Left forelimb (tissue), 1 donor: ENCODE results near the gene BBS2.

Experiments used
- DNase-seq: peaks from one replicate; pipeline ENCODE4 v3.0.0-alpha.2; 2018; ENCODE audit warnings: low spot score

BBS2 gene

DNA sequence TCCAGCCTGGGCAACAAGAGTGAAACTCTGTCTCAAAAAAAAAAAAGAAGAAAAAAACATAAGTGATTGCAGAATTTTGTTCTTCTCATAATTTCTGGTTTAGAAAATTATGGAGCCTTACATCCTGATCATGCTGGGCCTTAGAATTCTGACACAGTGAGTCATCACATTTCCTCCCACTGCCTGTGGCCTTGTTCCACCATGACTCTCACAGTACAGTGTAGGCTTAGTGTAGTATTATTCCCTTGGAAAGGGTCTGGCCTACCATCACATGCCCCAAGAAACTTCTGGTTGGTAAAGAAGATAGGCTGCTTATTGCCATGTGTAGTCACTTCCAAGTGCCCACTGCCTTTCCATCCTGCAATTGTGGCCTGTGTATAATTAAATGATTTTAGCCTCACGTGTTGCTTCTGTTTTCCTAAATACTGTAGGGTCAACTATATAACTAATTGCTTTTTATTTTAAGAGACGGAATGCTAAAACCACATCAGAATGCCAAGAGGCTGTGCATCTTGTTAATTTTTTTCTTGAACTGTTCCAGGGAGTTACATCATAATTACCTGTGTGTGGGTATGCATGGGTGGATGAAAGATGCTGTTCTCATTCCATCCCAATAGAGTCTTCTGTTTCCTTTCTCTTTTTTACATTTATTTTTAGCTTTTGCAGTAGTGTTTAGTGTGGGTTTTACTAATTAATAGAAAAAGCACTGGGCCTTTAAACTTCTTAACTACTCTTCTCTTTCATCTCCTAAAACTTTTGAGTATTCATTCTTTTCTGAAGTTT lies 42.5 kb downstream of the BBS2 start:
- no peak for DNase-seq

DNA sequence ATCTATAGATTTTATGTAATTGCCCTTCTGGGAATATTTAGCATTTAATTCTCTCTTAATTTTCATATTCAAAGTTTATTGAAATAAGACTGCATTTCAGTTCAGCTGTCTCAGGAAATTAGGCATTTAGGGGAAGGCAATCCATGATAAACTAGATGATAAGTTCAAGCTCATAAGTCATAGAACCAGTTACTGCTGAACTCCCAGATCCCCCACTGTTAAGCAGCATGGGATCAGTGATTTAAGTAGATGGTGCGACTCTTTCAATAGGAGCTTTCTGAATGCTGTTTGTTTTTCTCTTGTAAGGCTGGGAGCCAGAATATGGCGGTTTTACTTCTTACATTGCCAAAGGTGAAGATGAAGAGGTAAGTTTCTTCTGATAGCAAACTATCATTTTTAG lies 44.6 kb downstream of the BBS2 start:
- DNase-seq = no peak

DNA sequence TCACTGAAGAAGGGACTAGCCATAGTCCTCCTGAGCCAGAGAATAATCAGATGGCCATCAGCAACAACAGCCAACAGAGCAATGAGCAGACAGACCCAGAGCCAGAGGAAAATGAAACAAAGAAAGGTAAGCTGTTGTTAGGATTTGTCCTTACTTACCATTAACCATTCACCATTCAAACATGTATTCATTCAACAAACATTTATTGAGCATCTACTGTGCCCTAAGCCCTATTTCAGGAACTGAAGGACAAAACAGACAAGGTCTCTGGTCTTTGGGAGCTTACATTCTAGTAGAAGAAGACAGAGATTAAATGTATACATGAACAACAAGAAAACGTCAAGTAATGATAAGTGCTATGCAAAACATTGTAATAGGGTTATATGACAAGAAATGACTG lies 49.2 kb downstream of the BBS2 start:
- no peak for DNase-seq

DNA sequence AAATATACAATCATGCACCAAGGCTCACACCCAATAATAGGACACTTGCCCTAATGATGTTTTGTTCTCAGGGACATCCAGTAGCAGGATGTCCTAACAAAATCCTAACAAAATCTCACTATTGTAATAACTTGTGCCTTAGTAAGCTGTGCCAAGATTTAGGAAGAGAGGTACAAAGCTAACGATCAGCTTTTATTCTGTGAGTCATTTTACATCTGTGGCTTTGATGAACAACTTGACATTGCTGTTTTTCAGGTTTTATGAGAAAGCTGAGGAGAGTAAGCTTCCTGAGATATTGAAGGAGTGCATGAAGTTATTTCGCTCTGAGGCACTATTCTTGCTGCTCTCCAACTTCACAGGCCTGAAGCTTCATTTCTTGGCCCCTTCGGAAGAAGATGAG lies 49.6 kb downstream of the BBS2 start:
- DNase-seq = no peak

DNA sequence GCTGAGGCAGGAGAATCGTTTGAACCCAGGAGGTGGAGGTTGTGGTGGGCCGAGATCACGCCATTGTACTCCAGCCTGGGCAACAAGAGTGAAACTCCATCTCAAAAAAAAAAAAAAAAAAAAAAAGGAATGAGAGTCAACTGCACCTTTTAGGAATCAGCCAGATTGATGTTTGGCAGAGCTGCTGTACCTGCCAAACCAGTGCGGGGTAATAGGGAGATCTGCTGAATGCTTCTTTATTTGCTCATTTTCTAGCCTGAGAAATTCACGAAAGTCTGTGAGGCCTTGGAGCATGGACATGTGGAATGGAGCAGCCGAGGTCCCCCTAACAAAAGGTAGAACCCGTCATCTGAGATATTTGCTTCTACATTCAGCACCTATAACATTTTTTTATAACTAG lies 50.1 kb downstream of the BBS2 start:
- DNase-seq = no peak

DNA sequence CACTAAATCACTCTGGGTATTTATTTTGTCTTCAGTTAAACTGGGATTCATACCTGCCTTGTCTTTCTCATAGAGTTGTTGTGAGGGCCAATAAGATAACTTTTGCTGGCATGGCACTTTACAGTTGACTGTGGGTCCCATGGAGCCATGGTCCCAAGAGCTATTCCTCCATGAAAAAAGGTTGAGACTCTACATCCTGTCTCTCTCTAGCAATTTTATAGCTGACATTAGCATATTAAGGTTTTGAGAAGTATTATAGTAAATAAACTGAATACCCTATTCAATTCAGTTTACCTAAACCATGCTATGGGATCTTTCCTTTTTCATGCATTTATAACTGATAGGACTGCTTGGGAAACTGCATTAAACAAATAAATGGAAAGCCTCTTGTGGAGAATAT lies 51.0 kb downstream of the BBS2 start:
- DNase-seq = no peak

DNA sequence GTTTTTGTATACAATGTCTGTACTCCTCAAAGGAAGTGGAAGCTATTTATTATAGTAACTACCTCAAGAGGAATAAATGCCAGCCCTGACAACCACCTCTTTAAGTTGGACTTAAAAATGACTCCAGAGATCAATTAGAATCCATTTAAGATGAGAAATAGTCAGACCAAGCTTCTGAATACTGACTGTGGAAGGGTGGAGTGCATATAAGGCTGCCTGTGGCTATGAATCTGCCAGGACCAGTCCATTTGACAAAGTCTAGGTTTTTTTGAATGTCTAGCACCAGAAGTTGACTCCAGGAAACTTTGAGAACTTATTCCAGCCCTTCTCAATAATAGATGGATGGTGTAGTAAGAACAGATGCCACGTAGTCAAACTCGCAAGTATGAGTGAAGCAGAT lies 53.5 kb downstream of the BBS2 start:
- no peak for DNase-seq

DNA sequence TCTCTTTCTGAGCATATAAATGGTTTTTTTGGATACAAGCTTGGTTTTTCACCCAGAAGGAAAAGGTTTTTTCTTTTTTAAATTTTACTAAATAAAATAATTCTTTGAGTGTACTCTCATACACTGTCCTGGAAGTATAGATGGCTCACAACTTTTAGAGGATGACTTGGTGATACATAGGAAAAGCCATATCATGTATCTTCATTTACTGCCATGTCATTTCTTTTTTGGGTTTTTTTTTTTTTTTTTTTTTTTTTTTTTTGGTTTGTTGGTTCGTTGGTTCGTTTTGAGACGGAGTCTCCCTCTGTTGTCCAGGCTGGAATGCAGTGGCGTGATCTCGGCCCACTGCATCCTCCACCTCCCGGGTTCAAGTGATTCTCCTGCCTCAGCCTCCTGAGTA lies 56.7 kb downstream of the BBS2 start:
- DNase-seq = no peak

DNA sequence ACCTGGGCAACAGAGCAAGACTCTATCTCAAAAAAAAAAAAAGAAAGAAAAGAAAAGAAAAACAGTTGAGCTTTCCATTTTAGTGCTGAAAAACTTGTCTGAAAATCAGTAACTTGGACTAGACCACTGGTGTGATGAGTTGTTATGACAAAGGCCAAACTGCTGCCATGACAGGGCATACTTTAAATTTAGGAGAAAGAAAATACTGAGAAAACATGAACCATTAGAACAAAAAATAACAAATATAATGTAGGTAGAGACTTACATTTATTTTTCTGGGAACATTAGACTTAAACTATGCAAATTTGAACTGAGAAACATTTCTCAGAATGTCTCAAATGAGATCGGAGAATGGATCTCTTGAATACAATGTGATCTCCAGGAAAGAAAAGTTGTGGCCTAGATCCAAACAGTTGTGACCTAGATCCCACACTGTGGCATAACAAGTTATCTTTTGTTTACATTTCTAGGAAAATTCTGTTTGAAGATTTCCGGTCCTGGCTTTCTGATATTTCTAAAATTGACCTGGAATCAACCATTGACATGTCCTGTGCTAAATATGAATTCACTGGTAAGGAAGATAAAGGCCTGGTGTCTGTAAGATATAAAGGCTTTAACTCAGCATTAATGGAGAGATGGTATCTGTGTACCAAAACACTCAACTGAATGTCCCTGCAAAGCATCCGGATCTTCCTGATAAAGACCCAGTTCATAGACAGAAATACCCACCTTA lies 57.6 kb downstream of the BBS2 start:
- DNase-seq = no peak

DNA sequence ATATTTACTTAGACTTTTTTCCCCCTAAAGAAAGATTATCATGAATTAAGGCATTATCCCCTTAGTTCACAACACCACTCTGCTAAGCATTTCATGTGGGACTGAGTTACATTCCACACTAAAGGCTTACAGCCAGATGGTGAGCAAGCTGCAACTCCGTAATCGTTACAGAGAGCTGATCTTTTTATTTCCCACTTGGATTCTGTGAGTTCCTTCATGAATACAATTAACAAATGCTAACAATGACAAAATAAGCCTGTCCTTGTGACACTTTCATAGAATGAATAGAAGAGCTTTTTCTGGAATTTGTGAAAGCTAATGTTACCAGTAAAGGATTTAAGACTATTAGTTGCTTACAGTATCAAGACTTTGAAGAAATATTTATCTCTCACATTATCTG lies 59.7 kb downstream of the BBS2 start:
- no peak for DNase-seq

DNA sequence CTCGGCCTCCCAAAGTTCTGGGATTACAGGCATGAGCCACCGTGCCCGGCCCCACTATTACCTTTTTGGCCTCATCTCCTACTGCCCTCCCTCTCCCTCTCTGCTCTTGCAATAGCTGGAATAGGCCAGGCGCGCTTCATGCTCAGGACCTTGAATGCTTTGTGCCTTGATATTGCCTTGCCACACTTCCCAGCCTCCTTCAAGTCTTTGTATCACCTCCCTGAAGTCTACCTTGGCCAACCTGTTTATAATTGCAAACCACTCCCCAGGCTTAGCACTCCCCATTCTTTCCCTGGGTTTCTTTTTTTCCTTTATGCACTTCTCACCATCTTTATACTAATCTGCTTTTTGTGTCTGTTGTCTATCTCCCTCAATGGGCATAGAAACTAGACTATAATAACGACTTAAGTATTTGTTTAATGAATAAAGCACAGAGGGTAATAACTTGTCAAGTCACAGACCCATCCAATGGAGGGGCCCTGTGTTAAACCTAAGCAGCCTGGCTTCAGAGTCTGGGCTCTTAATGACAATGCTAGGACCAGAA lies 61.8 kb downstream of the BBS2 start:
- no peak for DNase-seq

DNA sequence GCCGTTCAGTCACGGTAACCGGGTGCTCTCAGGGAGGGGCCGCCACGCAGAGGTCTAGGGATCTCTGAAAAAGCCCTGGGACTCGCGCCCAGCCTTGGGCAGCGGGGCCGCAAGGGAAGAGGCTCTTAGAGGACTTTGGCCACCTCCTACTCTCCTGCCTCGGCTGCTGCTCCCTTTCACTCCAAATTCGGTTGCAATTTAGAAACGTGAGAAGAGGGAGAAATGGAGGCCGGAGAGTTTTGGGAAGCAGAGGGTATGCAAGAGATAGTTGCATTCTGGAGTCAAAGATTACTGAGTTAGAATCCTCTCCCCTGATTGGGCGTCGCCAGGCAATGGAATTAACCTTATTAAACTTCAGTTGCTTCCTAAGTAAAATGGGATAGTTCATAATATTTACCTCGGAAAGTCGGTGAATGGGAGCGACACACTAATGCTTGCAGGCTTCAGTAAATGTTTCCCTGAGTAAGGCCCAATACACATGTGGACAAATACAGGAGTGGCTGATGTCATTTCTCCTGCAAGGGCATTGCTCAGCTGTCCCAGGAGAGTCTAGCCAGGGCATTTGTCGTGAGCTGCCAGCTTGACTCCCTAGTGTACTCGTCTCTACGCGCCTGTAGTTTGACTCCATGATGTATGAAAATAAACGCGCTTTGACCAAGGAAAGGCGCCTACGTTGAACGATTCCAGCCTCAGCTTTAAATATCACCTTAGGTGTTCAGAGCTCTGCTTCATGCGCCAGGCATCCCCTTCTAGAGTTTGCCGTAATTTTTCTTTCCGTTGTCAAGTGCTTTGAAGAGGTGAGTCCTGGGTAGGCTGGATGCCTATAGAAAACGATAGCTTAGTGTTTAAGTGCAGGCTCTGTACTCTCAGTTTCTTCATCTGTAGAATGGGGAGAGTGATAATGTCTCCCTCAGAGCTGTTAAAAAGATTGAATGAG lies 67.8 kb downstream of the BBS2 start:
- no peak for DNase-seq

DNA sequence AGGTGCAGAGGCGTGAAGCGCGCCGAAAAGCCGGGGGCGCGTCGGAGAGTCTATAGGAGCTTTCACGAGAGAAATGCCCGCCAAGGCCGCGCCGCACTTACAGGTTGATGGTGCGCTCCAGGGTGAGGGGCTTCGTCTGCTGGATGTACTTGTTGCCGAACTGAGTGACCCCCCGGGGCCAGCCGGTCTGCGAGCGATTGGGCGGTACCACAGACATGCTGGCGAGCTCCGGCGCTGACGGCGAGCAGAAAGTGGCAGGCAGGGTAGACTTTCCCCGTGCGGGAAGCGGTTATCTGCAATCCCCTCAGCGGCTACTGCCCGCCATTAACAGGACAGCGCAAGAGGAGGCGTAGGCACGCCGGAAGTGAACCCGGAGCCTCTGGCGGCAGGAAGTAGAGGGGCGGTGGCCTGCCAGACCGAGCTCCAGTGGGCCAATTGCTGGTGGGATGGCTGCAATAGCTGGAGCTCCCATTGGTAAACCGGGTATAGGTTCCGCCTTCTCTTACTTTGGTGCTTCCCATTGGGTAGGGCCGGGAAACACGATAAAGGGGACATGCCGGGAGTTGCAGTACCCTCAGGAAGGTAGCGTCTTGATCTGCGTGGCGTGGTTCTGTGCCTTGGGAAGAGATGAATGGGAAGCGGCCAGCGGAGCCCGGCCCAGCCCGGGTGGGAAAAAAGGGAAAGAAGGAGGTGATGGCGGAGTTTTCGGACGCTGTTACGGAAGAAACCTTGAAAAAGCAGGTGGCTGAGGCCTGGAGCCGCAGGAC lies 68.7 kb downstream of the BBS2 start, which contains the start of the genes NUDT21 and OGFOD1:
NUDT21 (minus strand) TSS at position 347 of the 767 bp plus-strand sequence; CDS start at position 217, 130 bp downstream.
OGFOD1 (plus strand) TSS at position 569 of the 767 bp plus-strand sequence; CDS start at position 628, 59 bp downstream.
- DNase-seq = peak; percentile 94

DNA sequence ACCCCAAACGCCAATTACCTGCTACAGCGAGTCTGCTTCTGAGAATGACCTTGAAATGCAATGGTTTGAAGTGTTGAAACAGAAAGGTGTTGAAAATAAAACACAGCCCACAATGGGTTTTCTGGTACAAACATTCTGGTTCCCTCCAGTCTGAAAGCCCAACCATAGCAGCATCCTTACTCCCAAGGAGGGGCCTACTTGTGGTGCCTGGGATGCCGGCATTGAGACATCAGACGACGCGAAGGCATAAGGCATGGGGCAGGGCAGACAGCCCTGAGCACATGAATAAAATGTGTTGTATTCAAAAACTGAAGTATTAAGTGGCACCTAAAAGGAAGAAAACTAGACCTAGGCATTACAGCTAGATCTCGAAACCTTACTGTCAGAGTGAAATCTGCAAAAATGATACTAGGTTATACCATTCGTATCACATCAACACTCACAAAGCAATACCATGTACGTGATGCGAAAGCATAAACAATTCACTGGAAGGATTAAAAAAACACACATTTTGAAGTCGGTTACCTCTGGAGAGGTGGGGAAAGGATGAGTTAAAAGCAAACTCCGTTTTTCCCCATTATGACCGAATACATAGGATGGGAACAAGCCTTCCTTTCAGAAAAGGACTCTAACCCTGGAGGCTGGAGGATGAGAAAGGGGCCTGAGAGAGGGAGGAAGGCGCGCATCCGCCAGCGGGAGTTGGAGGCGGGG lies 69.4 kb downstream of the BBS2 start:
- DNase-seq = no peak

DNA sequence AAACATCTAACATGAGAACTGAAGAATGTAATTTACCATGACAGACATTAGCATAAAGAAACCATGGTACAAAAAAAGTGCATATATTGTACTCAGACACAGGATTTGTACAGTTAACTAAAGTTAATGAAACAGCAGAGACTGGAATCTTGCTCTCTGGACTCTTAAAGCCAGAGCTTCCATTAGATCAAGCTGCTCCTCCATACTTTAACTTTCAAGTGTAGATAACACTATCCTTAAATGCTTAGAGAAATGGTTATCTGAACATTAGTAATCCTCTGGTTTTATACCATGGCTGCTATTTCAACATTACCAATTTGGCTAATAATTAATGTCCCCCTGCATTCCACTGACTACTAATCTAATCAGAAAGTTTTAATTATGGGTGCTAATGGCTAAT lies 71.8 kb downstream of the BBS2 start:
- no peak for DNase-seq

DNA sequence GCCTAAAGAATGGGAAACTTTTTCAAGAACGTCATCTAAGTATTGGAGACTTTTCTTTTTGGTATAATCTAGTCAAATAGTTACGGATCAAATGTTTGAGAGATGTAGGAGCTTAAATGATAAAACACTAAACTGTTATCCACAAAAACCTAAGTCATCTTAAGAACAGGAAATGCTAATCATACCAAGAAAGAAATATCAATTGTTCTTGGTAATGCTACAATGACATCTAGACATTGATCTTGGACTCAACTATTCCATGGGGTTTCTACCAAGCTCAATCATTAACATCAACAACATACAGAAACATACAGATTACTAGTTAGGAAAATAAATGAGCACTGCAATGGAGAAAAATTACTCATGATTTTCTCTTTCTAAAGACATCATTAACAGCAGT lies 72.5 kb downstream of the BBS2 start:
- no peak for DNase-seq

DNA sequence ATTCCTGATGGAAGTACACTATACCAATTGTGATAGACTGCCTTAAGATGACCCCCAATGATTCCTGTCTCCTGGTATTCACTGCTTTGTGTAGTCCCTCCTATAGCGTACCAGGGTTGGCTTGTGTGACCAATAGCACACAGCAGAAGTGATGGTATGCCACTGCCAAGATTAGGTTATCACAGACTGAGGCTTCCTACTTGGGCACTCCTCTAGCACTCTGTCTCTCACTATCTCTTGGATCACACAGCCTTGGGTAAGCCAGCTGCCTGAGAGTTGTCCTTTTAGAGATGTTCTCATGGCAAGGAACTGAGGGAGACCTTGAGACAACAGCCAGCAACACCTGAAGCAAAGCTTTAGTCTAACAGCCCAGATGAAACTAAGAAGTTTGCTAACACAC lies 81.8 kb downstream of the BBS2 start:
- no peak for DNase-seq

DNA sequence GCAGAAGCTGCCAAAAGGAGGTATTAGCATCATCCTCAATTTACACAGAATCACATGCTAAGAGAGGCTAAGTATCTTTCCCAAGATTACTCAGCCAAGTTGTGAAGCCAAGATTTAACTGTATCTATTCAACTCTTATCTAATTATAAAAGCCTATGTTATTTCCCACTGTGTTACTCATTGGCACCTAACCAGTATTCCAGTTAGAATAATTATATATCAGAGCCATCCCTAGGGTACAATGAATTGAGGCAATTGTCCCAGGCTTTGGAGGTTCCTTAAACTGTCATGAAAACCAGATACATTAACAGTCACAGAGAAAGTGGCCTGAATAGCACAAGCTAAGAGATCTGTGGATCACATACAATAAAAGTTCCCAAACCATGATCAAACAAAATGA lies 83.6 kb downstream of the BBS2 start:
- DNase-seq = no peak
